Loucy (cell line): ENCODE data around the gene JKAMP.

Experiments
- CTCF ChIP-seq: fragments of 200-600 bp; sonication (generic); conservative IDR thresholded peaks from 2 replicates; pipeline ENCODE4 v1.5.1; 2014; ENCODE audit warnings: mild to moderate bottlenecking, antibody characterized with exemption, low read length
- EZH2phosphoT487 ChIP-seq: fragments of 200-600 bp; IDR thresholded peaks from 2 replicates; pipeline ENCODE4 v1.6.1; 2018; ENCODE audit warnings: antibody characterized with exemption, mild to moderate bottlenecking, moderate library complexity, borderline replicate concordance

GRCh38 chr14:59507752-59508103 is 23.4 kb downstream of the JKAMP start:
- no peak for TF ChIP-seq CTCF
- no peak for TF ChIP-seq EZH2phosphoT487
